Prostate gland (tissue), 2 donors: Measurements from ENCODE around the gene CTXN2.

Experiments
- POLR2A ChIP-seq: fragments of 450-650 bp; IDR thresholded peaks from one replicate; pipeline ENCODE4 v1.6.1; 2016; ENCODE audit warnings: antibody characterized with exemption, mild to moderate bottlenecking
- POLR2AphosphoS5 ChIP-seq: sonication (generic); formaldehyde crosslinking; IDR thresholded peaks from one replicate; pipeline ENCODE4 v1.6.1; 2017; ENCODE audit warnings: antibody characterized with exemption
- TF ChIP-seq, protein P1 (sequence below), 4 experiments: fragments of 200-600 bp in 2 of 4; fragments of 450-650 bp in 2 of 4; sonication (generic) in 2 of 4; IDR thresholded peaks; 1 replicate in 3 of 4; 2 replicates in 1 of 4; pipeline ENCODE4 v1.5.1; 2016 to 2019; ENCODE audit warnings: antibody characterized with exemption in 4 of 4, mild to moderate bottlenecking in 2 of 4, moderate library complexity in 2 of 4

DNA sequence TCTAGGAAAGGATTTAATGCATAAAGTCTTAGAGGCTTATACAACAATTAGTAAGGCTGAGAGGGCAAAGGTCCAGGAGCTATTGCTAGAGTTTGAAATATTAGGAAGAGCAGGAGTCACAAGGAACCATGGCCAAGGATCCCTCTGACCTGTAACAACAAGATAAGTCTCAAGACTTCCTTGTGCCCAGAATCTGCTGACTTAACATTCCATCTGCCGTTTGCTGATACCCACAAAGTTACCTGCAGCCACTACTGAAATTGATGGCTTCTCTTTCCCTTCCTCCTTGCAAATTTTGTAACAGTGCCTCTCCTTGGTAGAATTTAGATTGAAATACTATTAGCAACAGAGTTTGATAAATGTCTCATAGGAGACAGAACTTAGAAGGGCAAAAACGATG is 8.7 kb upstream of the CTXN2 start:
- TF ChIP-seq, protein P1, sequence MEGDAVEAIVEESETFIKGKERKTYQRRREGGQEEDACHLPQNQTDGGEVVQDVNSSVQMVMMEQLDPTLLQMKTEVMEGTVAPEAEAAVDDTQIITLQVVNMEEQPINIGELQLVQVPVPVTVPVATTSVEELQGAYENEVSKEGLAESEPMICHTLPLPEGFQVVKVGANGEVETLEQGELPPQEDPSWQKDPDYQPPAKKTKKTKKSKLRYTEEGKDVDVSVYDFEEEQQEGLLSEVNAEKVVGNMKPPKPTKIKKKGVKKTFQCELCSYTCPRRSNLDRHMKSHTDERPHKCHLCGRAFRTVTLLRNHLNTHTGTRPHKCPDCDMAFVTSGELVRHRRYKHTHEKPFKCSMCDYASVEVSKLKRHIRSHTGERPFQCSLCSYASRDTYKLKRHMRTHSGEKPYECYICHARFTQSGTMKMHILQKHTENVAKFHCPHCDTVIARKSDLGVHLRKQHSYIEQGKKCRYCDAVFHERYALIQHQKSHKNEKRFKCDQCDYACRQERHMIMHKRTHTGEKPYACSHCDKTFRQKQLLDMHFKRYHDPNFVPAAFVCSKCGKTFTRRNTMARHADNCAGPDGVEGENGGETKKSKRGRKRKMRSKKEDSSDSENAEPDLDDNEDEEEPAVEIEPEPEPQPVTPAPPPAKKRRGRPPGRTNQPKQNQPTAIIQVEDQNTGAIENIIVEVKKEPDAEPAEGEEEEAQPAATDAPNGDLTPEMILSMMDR (IDR thresholded peaks at IDR 0.05), result no peak
- TF ChIP-seq POLR2AphosphoS5 (no peak), POLR2A (no peak)
